Right ventricle myocardium superior (tissue), 1 donor: ENCODE measurements around the gene CDC14A. TPM values are rescaled to one million over a fixed set of nuclear protein-coding genes. Genes with fewer than 3 reads are reported as not detected.

ENCODE experiments used
- ATAC-seq: fragments of 200-7000 bp; cut with Tn5 transposase; one replicate; pipeline ENCODE4 v1.9.1; 2020; ENCODE audit warnings: mild to moderate bottlenecking; ENCODE audit not compliant: poor library complexity
- DNase-seq: peaks from one replicate; pipeline ENCODE4 v3.0.0-alpha.2; 2020
- intact Hi-C: fragments of 100-400 bp; cut with DNase I; formaldehyde crosslinking; loops from one replicate; pipeline ENCODE4 v1.11.2; 2022
- total RNA-seq: library from RNA; stranded (reverse); fragmentation: NEBNext Ultra II Directional; extraction: Animal tissue kit (Norgen Biotek cat#: 25700); gene quantifications from one replicate; pipeline ENCODE4 v1.2.1, GENCODE V29; 2021
- donor health status: DM: no; HTN: yes; CAD: no; lungs with severe emphysema.

Gene CDC14A
- total RNA-seq, 1 donor from 2014 or later: 3.6 TPM

- no peak for DNase-seq
- intact Hi-C loops: loop anchor here (10.0 kb wide), 1 partner anchor 104 kb away; the partner anchor contains the start of gene CDC14A
- no peak for ATAC-seq
Observed at GRCh38 chr1:100458661-100459357, 106.5 kb downstream of the CDC14A start.

DNA sequence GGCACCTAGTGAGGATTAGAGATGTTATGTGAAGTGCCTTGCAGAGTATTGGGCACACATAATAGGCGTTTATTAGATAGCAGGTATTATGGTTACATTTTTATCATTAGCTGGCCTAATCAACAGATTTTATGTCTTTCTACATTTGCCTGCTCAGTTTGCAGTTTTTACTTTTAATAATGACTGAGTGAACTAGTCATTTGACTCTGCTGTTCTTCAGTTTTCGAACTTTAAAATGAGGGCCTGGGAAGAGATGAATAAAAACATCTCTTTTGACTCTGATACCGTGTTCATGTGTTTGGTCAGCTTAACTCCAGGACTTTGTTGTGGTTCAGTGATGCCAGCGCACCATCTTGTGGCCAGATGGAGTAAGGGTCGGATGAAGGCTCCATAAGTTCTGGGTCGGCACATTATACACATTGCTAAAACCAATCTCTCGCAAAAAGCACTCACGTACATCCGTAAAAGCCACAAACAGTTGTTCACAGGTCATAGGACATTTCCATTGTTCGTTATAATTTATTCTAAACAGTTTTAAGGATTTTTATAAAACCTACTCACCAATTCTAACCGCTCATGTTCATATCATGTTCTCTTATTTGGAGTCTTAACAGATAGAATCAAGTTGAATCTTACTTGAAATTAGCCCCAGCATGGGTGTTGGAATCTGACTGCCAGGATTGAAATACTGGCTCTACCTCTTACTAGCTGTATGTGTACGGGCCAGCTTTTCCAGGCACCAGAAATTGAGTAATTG, 107.2 kb downstream of the CDC14A start:
- ATAC-seq (peak; percentile 90), DNase-seq (peak; percentile 78)
- intact Hi-C loops: loop anchor here (5.0 to 10.0 kb wide), 3 partner anchors 105 to 655 kb away; partner anchors contain the start of gene CDC14A

GRCh38 chr1:100461222-100461621, 108.9 kb downstream of the CDC14A start:
- intact Hi-C loops: loop anchor here (5.0 to 10.0 kb wide), 2 partner anchors 406 to 656 kb away; no protein-coding TSS in a partner anchor
- DNase-seq: peak; percentile 46
- ATAC-seq: peak; percentile 73

GRCh38 chr1:100462326-100463025, 110.2 kb downstream of the CDC14A start:
- intact Hi-C loops: loop anchor here (5.0 to 10.0 kb wide), 2 partner anchors 405 to 658 kb away; no protein-coding TSS in a partner anchor
- ATAC-seq (no peak), DNase-seq (no peak)

GRCh38 chr1:100463791-100464424, 111.6 kb downstream of the CDC14A start:
- DNase-seq (peak; percentile 71), ATAC-seq (peak; percentile 71)
- intact Hi-C loops: loop anchor here (5.0 to 10.0 kb wide), 2 partner anchors 403 to 659 kb away; no protein-coding TSS in a partner anchor

DNA sequence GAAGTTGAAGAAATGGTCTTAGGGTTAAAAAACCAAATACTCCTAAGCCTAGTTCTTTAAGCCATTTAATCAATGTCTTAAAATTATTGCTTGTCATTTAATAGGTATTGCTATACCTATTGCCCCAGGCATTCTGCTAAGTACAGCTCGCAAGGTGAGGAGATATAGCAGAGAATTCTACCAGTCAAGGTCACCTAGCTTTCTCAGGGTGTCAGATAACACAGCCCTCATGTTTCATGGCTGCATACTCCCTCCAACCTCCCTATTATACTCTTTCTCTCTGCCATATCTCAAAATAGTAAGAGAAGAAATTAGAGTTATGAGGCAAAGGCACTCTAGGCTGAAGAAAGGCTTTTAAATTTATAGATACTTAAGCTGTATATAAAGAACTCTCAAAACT, 117.3 kb downstream of the CDC14A start:
- intact Hi-C loops: loop anchor here (10.0 kb wide), 1 partner anchor 665 kb away; no protein-coding TSS in a partner anchor
- peak; percentile 83 for ATAC-seq
- DNase-seq: no peak

DNA sequence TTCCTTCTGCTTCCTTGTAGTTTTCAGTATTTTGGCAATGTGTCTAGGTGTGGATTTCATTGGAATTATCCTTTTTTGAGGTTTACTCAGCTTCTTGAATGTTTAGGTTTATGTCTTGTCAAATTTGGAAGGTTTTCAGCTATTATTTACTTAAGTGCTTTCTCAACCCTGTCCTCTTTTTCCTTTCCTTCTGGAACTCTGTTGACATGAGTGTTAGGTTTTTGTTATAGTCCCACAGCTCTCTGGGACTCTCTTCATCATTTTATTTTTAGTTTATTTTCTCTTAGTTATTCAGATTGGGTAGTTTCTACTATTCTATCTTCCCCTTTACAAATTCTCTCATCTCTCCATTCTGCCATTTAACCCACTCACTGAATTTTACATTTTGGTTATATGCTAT, 122.5 kb downstream of the CDC14A start:
- no peak for DNase-seq
- intact Hi-C loops: no loop called here
- no peak for ATAC-seq

DNA sequence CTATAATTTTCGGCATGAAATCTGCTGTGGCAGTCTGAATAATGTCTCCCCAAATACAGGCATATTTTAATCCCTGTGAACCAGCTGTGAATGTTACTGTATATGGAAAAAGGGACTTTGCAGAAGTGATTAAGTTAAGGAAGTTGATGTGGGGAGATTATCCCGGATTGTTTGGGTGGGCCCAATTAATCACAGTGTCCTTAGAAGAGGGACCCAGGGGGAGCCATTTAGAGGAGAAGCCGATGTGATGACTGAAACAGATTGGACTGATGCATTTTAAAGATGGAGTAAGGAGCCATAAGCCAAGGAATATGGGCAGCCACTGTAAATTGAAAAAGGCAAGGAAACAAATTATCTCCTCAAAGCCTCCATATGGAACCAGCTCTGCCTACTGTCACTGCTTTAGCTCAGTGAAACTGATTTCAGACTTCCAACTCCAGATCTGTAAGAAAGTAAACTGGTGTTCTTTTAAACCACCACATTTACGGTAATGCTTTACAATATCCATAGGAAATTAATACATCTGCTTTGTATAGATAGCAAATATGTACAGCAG, 124.5 kb downstream of the CDC14A start:
- ATAC-seq (no peak), DNase-seq (no peak)
- intact Hi-C loops: no loop called here

GRCh38 chr1:100478816-100479215, 126.5 kb downstream of the CDC14A start:
- intact Hi-C loops: no loop called here
- DNase-seq (no peak), ATAC-seq (no peak)

- intact Hi-C loops: no loop called here
- ATAC-seq: no peak
Observed at GRCh38 chr1:100479620-100480338, 127.5 kb downstream of the CDC14A start.

GRCh38 chr1:100481303-100481702, 129.0 kb downstream of the CDC14A start:
- DNase-seq (no peak), ATAC-seq (no peak)
- intact Hi-C loops: no loop called here

More at GRCh38 chr1:100479620-100480338, 127.5 kb downstream of the CDC14A start:
- no peak for DNase-seq

DNA sequence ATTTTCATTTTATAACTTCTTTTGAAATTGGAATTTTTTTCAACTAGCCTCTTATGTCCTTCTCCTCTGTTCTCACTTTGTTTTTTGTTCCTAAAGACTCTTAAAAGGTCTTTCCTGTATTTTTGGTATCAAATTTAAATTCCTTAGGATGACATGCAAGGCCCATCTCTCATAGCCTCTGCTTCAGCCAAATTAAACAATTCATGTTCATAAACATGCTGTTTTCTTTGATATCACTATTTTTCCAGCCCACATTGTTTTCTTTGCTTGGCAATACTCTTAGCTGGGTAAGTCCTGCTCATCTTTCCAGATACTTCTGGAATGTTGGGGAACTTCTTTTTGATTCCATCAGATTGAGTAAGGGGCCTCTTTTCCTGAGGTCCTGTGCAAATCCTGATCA, 129.9 kb downstream of the CDC14A start:
- intact Hi-C loops: no loop called here
- DNase-seq (no peak), ATAC-seq (no peak)

- ATAC-seq: no peak
- intact Hi-C loops: no loop called here
- no peak for DNase-seq
Observed at GRCh38 chr1:100482748-100483147, 130.4 kb downstream of the CDC14A start.

- intact Hi-C loops: no loop called here
- ATAC-seq: no peak
- no peak for DNase-seq
Observed at GRCh38 chr1:100483230-100483629, 130.9 kb downstream of the CDC14A start.

DNA sequence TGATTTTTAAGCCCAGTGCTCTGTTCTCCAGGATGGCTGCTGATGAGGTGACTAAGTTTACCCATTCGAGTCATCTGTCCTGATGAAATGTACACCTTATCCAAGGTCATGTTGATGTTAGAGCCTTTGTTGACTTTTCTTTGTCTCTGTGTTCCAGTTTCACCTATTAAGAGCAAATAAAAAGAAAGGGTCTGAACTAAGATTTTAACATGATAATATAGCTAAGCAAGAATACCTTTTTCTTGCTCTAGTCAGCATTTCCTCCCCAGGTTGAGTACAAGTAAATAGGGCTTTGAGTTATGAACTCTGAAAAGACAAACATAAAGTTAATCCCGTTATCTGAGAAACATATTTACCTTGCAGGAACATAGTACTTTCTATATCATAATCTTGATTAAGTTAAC, 133.6 kb downstream of the CDC14A start:
- ATAC-seq (no peak), DNase-seq (no peak)
- intact Hi-C loops: no loop called here

GRCh38 chr1:100494393-100495084, 142.2 kb downstream of the CDC14A start:
- ATAC-seq (no peak), DNase-seq (no peak)
- intact Hi-C loops: no loop called here

GRCh38 chr1:100496896-100497295, 144.6 kb downstream of the CDC14A start:
- ATAC-seq (no peak), DNase-seq (no peak)
- intact Hi-C loops: no loop called here
